ENCODE results near the gene APCDD1.
"Not testable (repeated sequence)": the region's sequence is repeated elsewhere in the genome, so short reads cannot be mapped to it uniquely, and the experiment has no call there.

Gene APCDD1

DNA sequence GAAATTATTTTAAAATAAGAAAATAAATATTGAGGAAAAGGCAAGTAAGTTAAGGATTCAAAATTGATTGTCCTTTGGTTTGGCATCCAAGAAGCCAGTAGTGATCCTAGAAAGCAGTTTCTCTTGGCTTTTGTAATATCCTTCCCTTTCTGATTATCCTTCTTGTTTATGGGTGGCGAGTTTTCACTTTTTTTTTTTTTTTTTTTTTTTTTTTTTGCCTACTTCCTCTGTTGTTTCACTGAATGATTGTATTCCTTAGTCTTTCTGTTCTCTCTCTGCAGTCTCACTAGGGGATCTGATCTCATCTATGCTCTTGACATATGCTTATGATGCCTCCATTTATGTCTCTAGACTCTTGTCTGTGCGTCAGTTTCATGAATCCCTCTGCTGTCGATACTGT, 75.6 kb downstream of the APCDD1 start:
- DNase-seq: no peak

DNA sequence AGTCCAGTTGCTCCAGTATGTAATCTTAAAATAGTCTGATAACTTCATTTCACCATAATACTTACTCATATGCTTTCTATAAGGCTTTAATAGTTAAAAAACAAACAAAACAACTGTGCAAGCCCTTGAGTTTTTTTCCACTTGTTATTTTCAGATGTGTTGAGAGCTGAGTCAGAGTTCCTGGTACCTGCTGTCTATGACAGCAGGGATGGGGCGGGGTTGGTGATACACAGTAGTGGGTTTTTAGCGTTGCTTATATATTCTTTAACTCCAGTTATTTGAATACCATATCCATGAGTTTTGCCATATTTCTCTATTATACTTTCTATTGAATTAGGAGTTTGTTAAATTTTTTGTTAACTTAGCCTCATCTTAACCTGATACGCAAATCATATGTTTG, 76.4 kb downstream of the APCDD1 start:
- DNase-seq: peak; percentile 42

DNA sequence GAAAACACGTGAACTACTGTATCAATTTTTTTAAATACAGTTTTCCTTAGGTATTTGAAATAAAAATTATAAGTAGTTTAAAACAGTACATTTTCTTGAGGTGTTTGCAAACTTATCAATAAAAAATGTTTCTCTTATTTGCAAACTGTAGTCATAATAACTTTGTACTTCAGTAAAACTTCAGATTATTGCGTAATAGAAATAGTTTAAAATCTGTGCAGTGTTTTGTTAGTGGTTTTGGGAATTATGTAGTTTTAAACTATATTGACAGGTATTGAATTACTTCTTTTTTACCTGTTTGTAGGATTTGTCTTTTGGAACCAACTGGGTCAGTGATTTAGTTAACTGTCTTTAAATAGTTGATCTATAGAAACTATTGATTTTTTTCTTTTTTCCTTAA, 78.7 kb downstream of the APCDD1 start:
- DNase-seq: no peak

DNA sequence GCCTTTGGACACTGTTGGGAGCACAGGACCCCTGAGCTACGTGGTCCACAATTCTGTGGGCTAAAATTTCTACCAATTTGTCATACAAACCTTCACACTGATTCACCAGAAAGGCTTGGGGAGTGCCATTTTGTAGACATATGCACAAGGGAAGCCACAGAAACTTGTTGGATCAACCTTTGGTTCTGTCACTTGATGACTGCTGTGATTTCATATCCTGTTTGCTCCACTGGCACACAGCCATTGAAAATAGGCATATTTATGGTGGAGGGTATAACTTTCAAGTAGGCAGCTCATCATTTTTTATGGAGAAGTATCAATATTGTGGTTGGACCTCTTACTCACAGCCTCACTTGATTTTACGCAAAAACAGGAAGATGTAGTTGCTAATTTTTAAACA, 81.8 kb downstream of the APCDD1 start:
- DNase-seq: no peak

DNA sequence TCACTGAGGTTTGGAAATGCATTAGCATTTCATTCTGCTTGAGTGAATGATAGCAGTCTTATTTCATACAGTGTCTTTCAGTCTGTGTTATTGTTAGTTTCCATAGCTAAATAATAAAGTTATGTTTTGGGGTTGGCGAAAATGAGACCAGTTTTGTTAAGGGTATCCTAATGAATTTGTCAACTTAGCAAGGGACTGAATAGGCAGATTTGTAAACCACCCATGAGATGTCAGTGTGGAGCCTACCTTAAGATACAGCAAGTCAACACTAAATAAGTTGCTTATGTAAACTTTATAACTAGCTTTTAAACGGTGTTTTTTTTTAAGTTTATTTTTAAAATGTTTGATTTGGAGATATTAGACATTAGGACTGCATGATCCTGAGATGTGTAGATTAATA, 83.3 kb downstream of the APCDD1 start:
- no peak for DNase-seq

DNA sequence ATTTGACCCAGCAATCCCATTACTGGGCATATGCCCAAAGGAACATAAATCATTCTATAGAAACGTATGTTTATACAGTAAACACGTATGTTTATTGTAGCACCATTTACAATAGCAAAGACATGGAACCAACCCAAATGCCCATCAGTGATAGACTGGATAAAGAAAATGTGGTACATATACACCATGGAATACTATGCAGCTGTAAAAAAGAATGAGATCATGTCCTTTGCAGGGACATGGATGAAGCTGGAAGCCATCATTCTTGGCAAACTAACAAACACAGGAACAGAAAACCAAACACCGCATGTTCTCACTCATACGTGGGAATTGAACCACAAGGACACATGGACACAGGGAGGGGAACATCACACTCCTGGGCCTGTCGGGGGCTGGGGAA, 84.7 kb downstream of the APCDD1 start:
- DNase-seq: not testable (repeated sequence)

Data from hematopoietic multipotent progenitor cell treated with erythropoietin and hydrocortisone succinate and interleukin-3 and kit ligand, for 6 days (in vitro differentiated cells).